ENCODE measurements around the gene JUND.

GRCh38 chr19:18291590-18292461 lies 10.4 kb upstream of the JUND start:
- TF ChIP-seq POLR2A (IDR thresholded peaks at IDR 0.05) (peak in 1 of 2 donors; percentile 79), POLR2AphosphoS5 (IDR thresholded peaks at IDR 0.05; ENCODE audit: insufficient read depth in 1 of 2, low read depth in 1 of 2) (peak; percentile 89 to 99)
